GM18867 (cell line): Measurements from ENCODE around the gene ELAVL4.
A peak's percentile ranks its signal among the peaks of the same experiment; 100 is the strongest.

Experiments
- ATAC-seq: cut with Tn5 transposase; IDR thresholded peaks from one replicate; pipeline ENCODE4 v1.9.1; 2021; ENCODE audit warnings: mild to moderate bottlenecking, moderate library complexity; ENCODE audit not compliant: unreplicated experiment

Gene ELAVL4

GRCh38 chr1:50237056-50237455, 128.3 kb downstream of the ELAVL4 start:
- no peak for ATAC-seq

GRCh38 chr1:50243939-50244338, 135.2 kb downstream of the ELAVL4 start:
- ATAC-seq, result no peak

GRCh38 chr1:50246869-50247268, 138.1 kb downstream of the ELAVL4 start:
- no peak for ATAC-seq

- ATAC-seq, result peak; percentile 95
Measured at GRCh38 chr1:50251702-50252101, 143.0 kb downstream of the ELAVL4 start.

- no peak for ATAC-seq
Measured at GRCh38 chr1:50252196-50252595, 143.5 kb downstream of the ELAVL4 start.
